Endothelial cell of umbilical vein (primary cell): Measurements from ENCODE around the gene CWC27. TPM values are rescaled to one million over a fixed set of nuclear protein-coding genes. Genes with fewer than 3 reads are reported as not detected.
A peak's percentile ranks its signal among the peaks of the same experiment; 100 is the strongest.

ENCODE experiments used
- BruUV-seq: library from RNA; stranded (reverse); fragments of 400-500 nt; replicated peaks from 2 replicates; lab custom pipeline; 2021; lab: Mats Ljungman, UMichigan
- CTCF ChIA-PET: fragments of 300-600, 350-600 bp; sonication (Branson Sonifier 250); formaldehyde crosslinking; loops from one replicate; lab custom pipeline; 2021; ENCODE audit warnings: antibody characterized with exemption, inconsistent platforms; lab: Charles Lee
- POLR2A ChIA-PET: fragments of 300-600, 350-600 bp; sonication (Branson Sonifier 250); formaldehyde crosslinking; loops from one replicate; lab custom pipeline; 2021; ENCODE audit warnings: antibody characterized with exemption, inconsistent platforms; lab: Charles Lee
- DNase-seq: peaks from one replicate; pipeline ENCODE4 v3.0.0-alpha.2; 2011; ENCODE audit warnings: low read depth, low spot score
- FAIRE-seq: peaks from 2 replicates; lab custom pipeline; 2011; peaks lifted over from hg19 to GRCh38; lab: Jason Lieb, UNC
- H2AFZ ChIP-seq: 2 replicates; pipeline ENCODE4 v1.6.0; 2012; ENCODE audit warnings: low read depth, low read length, control low read depth, inconsistent platforms
- H3K27ac ChIP-seq: 2 replicates; pipeline ENCODE4 v1.5.1; 2011; ENCODE audit warnings: low read depth, mild to moderate bottlenecking, control low read depth, low read length, moderate library complexity; ENCODE audit not compliant: insufficient read depth
- H3K27me3 ChIP-seq, 2 experiments: 2 replicates each; pipeline versions ENCODE4 v1.6.0 to v1.6.1; 2011; ENCODE audit warnings: low read length in 2 of 2, mixed read lengths in 1 of 2; ENCODE audit not compliant: control insufficient read depth in 2 of 2, insufficient read depth in 2 of 2
- H3K36me3 ChIP-seq, 2 experiments: 2 replicates in 1 of 2; 3 replicates in 1 of 2; pipeline ENCODE4 v1.5.1; 2011; ENCODE audit warnings: low read length in 2 of 2, mild to moderate bottlenecking in 1 of 2, moderate library complexity in 1 of 2; ENCODE audit not compliant: control insufficient read depth in 2 of 2, insufficient read depth in 2 of 2; ENCODE audit errors: extremely low read depth in 1 of 2
- H3K4me1 ChIP-seq: 3 replicates; pipeline ENCODE4 v1.5.1; 2011; ENCODE audit warnings: mild to moderate bottlenecking, low read length; ENCODE audit not compliant: control insufficient read depth, insufficient read depth; ENCODE audit errors: extremely low read depth
- H3K4me2 ChIP-seq: 2 replicates; pipeline ENCODE4 v1.6.1; 2011; ENCODE audit warnings: low read length, control low read depth, mixed read lengths; ENCODE audit not compliant: insufficient read depth
- H3K4me3 ChIP-seq, 3 experiments: fragments of 200-600 bp in 1 of 3; sonication (generic), shearing (Covaris generic) in 1 of 3; replicated peaks in 1 of 3; 2 replicates each; pipeline ENCODE4 v1.5.1; 2011 to 2016; ENCODE audit warnings: control low read depth in 3 of 3, low read length in 3 of 3, mild to moderate bottlenecking in 2 of 3, inconsistent platforms in 1 of 3, low read depth in 1 of 3, moderate library complexity in 1 of 3; ENCODE audit not compliant: insufficient read depth in 1 of 3
- H3K79me2 ChIP-seq: 2 replicates; pipeline ENCODE4 v1.6.0; 2012; ENCODE audit warnings: low read length, inconsistent platforms; ENCODE audit not compliant: control insufficient read depth, insufficient read depth
- H3K9ac ChIP-seq: replicated peaks from 2 replicates; pipeline ENCODE3; 2011; ENCODE audit warnings: low read length, control low read depth; ENCODE audit not compliant: insufficient read depth; ENCODE audit errors: extremely low read depth
- H3K9me1 ChIP-seq: replicated peaks from 3 replicates; pipeline ENCODE4 v1.6.0; 2011; ENCODE audit warnings: mild to moderate bottlenecking, low read length; ENCODE audit not compliant: control insufficient read depth, insufficient read depth; ENCODE audit errors: extremely low read depth
- H3K9me3 ChIP-seq: replicated peaks from 2 replicates; pipeline ENCODE4 v1.5.1; 2012; ENCODE audit warnings: low read length, inconsistent platforms; ENCODE audit not compliant: control insufficient read depth, insufficient read depth
- H4K20me1 ChIP-seq: replicated peaks from 2 replicates; pipeline ENCODE3; 2011; ENCODE audit warnings: mild to moderate bottlenecking, low read length; ENCODE audit not compliant: control insufficient read depth, insufficient read depth; ENCODE audit errors: extremely low read depth
- CTCF ChIP-seq, 2 donors: IDR thresholded peaks; 1 replicate in 1 of 2; 2 replicates in 1 of 2; pipeline ENCODE4 v1.5.1; 2011; ENCODE audit warnings: low read length in 2 of 2, mild to moderate bottlenecking in 2 of 2, moderate library complexity in 2 of 2, control low read depth in 1 of 2, inconsistent platforms in 1 of 2, low read depth in 1 of 2; ENCODE audit not compliant: insufficient read depth in 1 of 2; ENCODE audit errors: extremely low read depth in 1 of 2
- FOS ChIP-seq: IDR thresholded peaks from 2 replicates; pipeline ENCODE4 v1.6.1; 2011; ENCODE audit warnings: mild to moderate bottlenecking, low read length, moderate library complexity, borderline replicate concordance; ENCODE audit not compliant: insufficient read depth
- GATA2 ChIP-seq: IDR thresholded peaks from 2 replicates; pipeline ENCODE4 v1.7.0; 2011; ENCODE audit warnings: low read depth, mild to moderate bottlenecking, moderate library complexity, mixed read lengths, low read length; ENCODE audit not compliant: insufficient read length, insufficient read depth
- MYC ChIP-seq: IDR thresholded peaks from one replicate; pipeline ENCODE4 v1.6.1; 2011; ENCODE audit warnings: mild to moderate bottlenecking, low read depth, low read length
- POLR2A ChIP-seq: IDR thresholded peaks from 2 replicates; pipeline ENCODE4 v1.6.1; 2012; ENCODE audit warnings: low read depth, mild to moderate bottlenecking, control low read depth, low read length
- dilution Hi-C: fragments of 300-500 bp; cut with MboI; formaldehyde crosslinking; loops from one replicate; pipeline ENCODE4 v1.15.0; 2019; ENCODE audit warnings: low sequenced_read_pairs; ENCODE audit not compliant: extremely low pct_ligation_motif_present
- intact Hi-C: fragments of 100-400 bp; cut with micrococcal nuclease; formaldehyde crosslinking; loops from one replicate; pipeline ENCODE4 v1.10.0; 2022
- polyA plus RNA-seq, 4 experiments: library from polyadenylated mRNA; depleted of rRNA in 3 of 4; stranded (reverse) in 3 of 4; unstranded in 1 of 4; fragments of >200 nt; gene quantifications; 2 replicates each; pipeline versions ENCODE4 v1.2.1 to v1.2.3, GENCODE V29; 2011 to 2012; ENCODE audit warnings: missing spikeins in 1 of 4
- total RNA-seq: library from RNA; stranded (reverse); gene quantifications from 2 replicates; pipeline ENCODE4 v1.2.3, GENCODE V29; 2021

CWC27 gene
- total and polyA plus RNA-seq, 2 donors (not counting 3 experiments of a cell fraction or from before 2014, with no cell fraction given), result 11.9 to 23.8 TPM

- Histone ChIP-seq H3K27ac (no peak overlapping the region), H3K36me3 (no peaks in the 10 kb centered on the region), H3K9ac (no peak overlapping the region), H3K4me2 (peak overlapping the region; percentile 51), H4K20me1 (no peaks in the 10 kb centered on the region), H3K9me3 (no peaks in the 10 kb centered on the region), H3K79me2 (no peaks in the 10 kb centered on the region), H3K9me1 (no peaks in the 10 kb centered on the region), H3K4me1 (peaks cover 23% of the 10 kb centered on the region), H3K27me3 (no peaks in the 10 kb centered on the region), H3K4me3 (no peak overlapping the region), H2AFZ (peak overlapping the region; percentile 52)
- dilution Hi-C loops (no loop called here), intact Hi-C loops (no loop called here)
- peak; percentile 4 for FAIRE-seq
- DNase-seq, result peak; percentile 40
- ChIA-PET POLR2A (no interaction called here), CTCF (no interaction called here)
- BruUV-seq, result no TSS peak
- TF ChIP-seq FOS (peak; percentile 69), CTCF (IDR thresholded peaks at IDR 0.05; ENCODE audit: extremely low read depth in 1 of 2, insufficient read depth in 1 of 2, low read depth in 1 of 2, low read length in 2 of 2) (no peak), GATA2 (peak; percentile 64)
These were observed 272.8 kb downstream of the CWC27 start for GRCh38 chr5:65041296-65042158.

- dilution Hi-C loops, result no loop called here
- Histone ChIP-seq H3K4me3 (no peak overlapping the region), H3K9me1 (no peaks in the 10 kb centered on the region), H4K20me1 (no peaks in the 10 kb centered on the region), H3K27ac (no peak overlapping the region), H3K79me2 (no peaks in the 10 kb centered on the region), H3K9me3 (no peaks in the 10 kb centered on the region), H3K27me3 (no peaks in the 10 kb centered on the region), H3K4me2 (no peak overlapping the region), H2AFZ (no peak overlapping the region), H3K4me1 (peaks cover 19% of the 10 kb centered on the region), H3K9ac (no peak overlapping the region), H3K36me3 (no peaks in the 10 kb centered on the region)
- ChIA-PET CTCF (no interaction called here), POLR2A (no interaction called here)
- BruUV-seq, result no TSS peak
- DNase-seq, result no peak
- no peak for FAIRE-seq
- intact Hi-C loops, result no loop called here
- TF ChIP-seq POLR2A, result no peak
- TF ChIP-seq MYC, result no peak
These were observed 275.2 kb downstream of the CWC27 start for GRCh38 chr5:65043843-65044359.
